ENCODE data around the gene OR9Q1.

DNA sequence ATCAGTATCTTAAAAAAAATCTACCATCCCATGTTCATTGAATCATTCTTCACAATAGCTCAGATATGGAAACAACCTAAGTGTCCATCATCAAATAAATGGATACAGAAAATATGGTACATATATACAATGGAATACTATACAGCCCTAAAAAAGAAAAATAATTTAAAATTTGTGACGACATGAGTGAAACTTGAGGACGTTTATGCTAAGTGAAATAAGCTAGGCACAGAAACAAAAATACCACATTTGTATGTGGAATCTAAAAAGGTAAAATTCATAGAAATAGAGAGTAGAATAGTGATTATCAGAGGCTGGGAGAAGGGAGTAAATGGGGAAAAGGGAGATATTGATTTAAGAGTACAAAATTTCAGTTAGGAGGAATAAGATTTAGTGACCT is 62.8 kb downstream of the OR9Q1 start:
- TF ChIP-seq DNMT3B (CRISPR knock-in tag; conservative IDR thresholded peaks at IDR 0.05): no peak
- TF ChIP-seq GTF2F1 (IDR thresholded peaks at IDR 0.05; ENCODE audit: low read length): no peak
- no peak for TF ChIP-seq MTF1 (CRISPR knock-in tag; IDR thresholded peaks at IDR 0.05)
- no peak for TF ChIP-seq CEBPB (IDR thresholded peaks at IDR 0.05; ENCODE audit: borderline replicate concordance, low read depth, low read length)
